HG02973 (cell line): Measurements from ENCODE around the gene ZNF777.
"Not testable (repeated sequence)": the region's sequence is repeated elsewhere in the genome, so short reads cannot be mapped to it uniquely, and the experiment has no call there.

ENCODE experiments used
- ATAC-seq: cut with Tn5 transposase; IDR thresholded peaks from one replicate; pipeline ENCODE4 v1.9.1; 2021; ENCODE audit warnings: moderate library complexity; ENCODE audit not compliant: unreplicated experiment

ZNF777 gene

GRCh38 chr7:149460493-149461277 lies at the start of gene ZNF777:
TSS of gene ZNF777 (minus strand) at chr7:149461062. CDS start at chr7:149456022, 5,040 bp downstream.
- peak; percentile 97 for ATAC-seq

GRCh38 chr7:149510248-149510647 lies 49.4 kb upstream of the ZNF777 start:
- no peak for ATAC-seq

- ATAC-seq: no peak
Observed at GRCh38 chr7:149509774-149510173, 48.9 kb upstream of the ZNF777 start.

GRCh38 chr7:149505551-149505950 lies 44.7 kb upstream of the ZNF777 start:
- no peak for ATAC-seq

- ATAC-seq: no peak
Observed at GRCh38 chr7:149501651-149502050, 40.8 kb upstream of the ZNF777 start.

GRCh38 chr7:149500910-149501309 lies 40.0 kb upstream of the ZNF777 start:
- ATAC-seq: no peak

GRCh38 chr7:149500201-149500600 lies 39.3 kb upstream of the ZNF777 start:
- no peak for ATAC-seq

GRCh38 chr7:149498811-149499210 lies 37.9 kb upstream of the ZNF777 start:
- ATAC-seq: no peak

GRCh38 chr7:149497467-149498261 lies 36.8 kb upstream of the ZNF777 start, which contains the start of gene ZNF746:
TSS of gene ZNF746 (minus strand) at chr7:149497809. CDS start at chr7:149497536, 273 bp downstream.
- peak; percentile 96 for ATAC-seq

- ATAC-seq: peak; percentile 25
Observed at GRCh38 chr7:149496642-149497391, 36.0 kb upstream of the ZNF777 start.

GRCh38 chr7:149495785-149496641 lies 35.2 kb upstream of the ZNF777 start:
- no peak for ATAC-seq

GRCh38 chr7:149494738-149495368 lies 34.0 kb upstream of the ZNF777 start:
- ATAC-seq: no peak

GRCh38 chr7:149493975-149494374 lies 33.1 kb upstream of the ZNF777 start:
- not testable (repeated sequence) for ATAC-seq

GRCh38 chr7:149493366-149493765 lies 32.5 kb upstream of the ZNF777 start:
- no peak for ATAC-seq

- no peak for ATAC-seq
Observed at GRCh38 chr7:149490083-149490760, 29.4 kb upstream of the ZNF777 start.

- ATAC-seq: no peak
Observed at GRCh38 chr7:149489391-149490024, 28.6 kb upstream of the ZNF777 start.

GRCh38 chr7:149479568-149479967 lies 18.7 kb upstream of the ZNF777 start:
- ATAC-seq: no peak

GRCh38 chr7:149478754-149479153 lies 17.9 kb upstream of the ZNF777 start:
- no peak for ATAC-seq
